NB4 (cell line): Measurements from ENCODE around the gene PDE8B.
"Not testable (repeated sequence)": the region's sequence is repeated elsewhere in the genome, so short reads cannot be mapped to it uniquely, and the experiment has no call there.

Source experiments
- MYC ChIP-seq: IDR thresholded peaks from 2 replicates; pipeline ENCODE4 v1.6.1; 2011; ENCODE audit warnings: low read depth, low read length
- TF ChIP-seq, protein P1 (sequence below): IDR thresholded peaks from one replicate; pipeline ENCODE4 v1.5.1; 2012; ENCODE audit warnings: low read depth, low read length

DNA sequence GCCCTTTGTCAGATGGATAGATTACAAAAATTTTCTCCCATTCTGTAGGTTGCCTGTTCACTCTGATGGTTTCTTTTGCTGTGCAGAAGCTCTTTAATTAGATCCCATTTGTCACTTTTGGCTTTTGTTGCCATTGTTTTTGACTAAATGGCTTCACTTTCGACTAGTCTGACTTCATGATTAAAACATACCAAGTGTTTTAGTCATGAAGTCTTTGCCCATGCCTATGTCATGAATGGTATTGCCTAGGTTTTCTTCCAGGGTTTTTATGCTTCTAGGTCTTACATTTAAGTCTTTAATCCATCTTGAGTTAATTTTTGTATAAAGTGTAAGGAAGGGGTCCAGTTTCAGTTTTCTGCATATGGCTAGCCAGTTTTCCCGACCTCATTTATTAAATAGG is 172.9 kb downstream of the PDE8B start:
- TF ChIP-seq, protein P1, sequence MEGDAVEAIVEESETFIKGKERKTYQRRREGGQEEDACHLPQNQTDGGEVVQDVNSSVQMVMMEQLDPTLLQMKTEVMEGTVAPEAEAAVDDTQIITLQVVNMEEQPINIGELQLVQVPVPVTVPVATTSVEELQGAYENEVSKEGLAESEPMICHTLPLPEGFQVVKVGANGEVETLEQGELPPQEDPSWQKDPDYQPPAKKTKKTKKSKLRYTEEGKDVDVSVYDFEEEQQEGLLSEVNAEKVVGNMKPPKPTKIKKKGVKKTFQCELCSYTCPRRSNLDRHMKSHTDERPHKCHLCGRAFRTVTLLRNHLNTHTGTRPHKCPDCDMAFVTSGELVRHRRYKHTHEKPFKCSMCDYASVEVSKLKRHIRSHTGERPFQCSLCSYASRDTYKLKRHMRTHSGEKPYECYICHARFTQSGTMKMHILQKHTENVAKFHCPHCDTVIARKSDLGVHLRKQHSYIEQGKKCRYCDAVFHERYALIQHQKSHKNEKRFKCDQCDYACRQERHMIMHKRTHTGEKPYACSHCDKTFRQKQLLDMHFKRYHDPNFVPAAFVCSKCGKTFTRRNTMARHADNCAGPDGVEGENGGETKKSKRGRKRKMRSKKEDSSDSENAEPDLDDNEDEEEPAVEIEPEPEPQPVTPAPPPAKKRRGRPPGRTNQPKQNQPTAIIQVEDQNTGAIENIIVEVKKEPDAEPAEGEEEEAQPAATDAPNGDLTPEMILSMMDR: not testable (repeated sequence)
- not testable (repeated sequence) for TF ChIP-seq MYC
